ENCODE measurements around the gene C6orf15.

DNA sequence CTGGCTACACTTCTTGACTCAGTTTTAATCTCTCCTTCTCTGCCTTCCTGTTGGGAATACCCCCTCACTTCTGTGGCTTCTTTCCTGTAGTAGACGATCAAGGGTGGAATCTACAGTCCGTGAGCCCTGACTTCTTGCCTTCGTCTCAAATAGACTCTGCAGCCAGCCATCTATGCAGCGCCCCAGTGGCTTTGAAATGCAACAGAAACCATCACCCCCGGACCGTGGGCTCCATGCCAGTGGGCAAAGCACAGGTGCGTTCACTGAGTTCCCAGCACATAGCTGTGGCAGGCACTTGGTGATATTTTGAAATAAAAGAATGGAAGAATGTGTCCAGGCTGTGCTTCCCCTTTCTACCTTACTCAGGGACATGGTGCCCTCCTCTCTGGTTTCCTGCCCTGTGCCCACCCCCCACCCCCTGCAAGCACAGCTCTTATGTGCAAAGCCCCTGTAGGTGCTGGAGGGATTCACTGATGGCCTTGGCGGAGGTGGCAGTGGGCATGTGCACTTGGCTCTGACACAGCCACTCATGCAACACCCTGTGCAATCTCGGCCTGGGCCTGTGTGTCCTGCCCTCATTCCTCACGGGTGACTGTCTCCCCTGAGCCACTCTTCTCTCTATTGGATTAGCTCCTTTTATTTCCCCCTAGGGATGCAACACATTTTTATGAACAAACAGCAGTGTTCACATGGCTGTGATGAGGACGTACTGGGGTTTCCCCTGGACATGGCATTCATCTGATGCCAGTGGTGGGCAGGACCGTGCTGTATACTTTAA, 13.4 kb upstream of the C6orf15 start:
- TF ChIP-seq, protein P1, sequence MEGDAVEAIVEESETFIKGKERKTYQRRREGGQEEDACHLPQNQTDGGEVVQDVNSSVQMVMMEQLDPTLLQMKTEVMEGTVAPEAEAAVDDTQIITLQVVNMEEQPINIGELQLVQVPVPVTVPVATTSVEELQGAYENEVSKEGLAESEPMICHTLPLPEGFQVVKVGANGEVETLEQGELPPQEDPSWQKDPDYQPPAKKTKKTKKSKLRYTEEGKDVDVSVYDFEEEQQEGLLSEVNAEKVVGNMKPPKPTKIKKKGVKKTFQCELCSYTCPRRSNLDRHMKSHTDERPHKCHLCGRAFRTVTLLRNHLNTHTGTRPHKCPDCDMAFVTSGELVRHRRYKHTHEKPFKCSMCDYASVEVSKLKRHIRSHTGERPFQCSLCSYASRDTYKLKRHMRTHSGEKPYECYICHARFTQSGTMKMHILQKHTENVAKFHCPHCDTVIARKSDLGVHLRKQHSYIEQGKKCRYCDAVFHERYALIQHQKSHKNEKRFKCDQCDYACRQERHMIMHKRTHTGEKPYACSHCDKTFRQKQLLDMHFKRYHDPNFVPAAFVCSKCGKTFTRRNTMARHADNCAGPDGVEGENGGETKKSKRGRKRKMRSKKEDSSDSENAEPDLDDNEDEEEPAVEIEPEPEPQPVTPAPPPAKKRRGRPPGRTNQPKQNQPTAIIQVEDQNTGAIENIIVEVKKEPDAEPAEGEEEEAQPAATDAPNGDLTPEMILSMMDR (IDR thresholded peaks at IDR 0.05; ENCODE audit: extremely low read depth in 1 of 2, insufficient read depth in 1 of 2, low read depth in 1 of 2, low read length in 2 of 2), result no peak
- TF ChIP-seq EZH2 (IDR thresholded peaks at IDR 0.05; ENCODE audit: borderline replicate concordance, low read depth, low read length, severe bottlenecking), result no peak
- no peak for TF ChIP-seq POLR2A (IDR thresholded peaks at IDR 0.05; ENCODE audit: low read depth, low read length)
- TF ChIP-seq, protein P2, sequence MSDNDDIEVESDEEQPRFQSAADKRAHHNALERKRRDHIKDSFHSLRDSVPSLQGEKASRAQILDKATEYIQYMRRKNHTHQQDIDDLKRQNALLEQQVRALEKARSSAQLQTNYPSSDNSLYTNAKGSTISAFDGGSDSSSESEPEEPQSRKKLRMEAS (IDR thresholded peaks at IDR 0.05; ENCODE audit: insufficient read depth, insufficient read length), result no peak
- no peak for TF ChIP-seq POLR2AphosphoS5 (IDR thresholded peaks at IDR 0.05; ENCODE audit: insufficient read depth, low read depth, low read length)
- TF ChIP-seq MYC (IDR thresholded peaks at IDR 0.05; ENCODE audit: low read depth, low read length), result no peak
- TF ChIP-seq GATA2 (IDR thresholded peaks at IDR 0.05; ENCODE audit: insufficient read depth, insufficient read length, low read depth, low read length), result no peak
- no peak for TF ChIP-seq JUN (IDR thresholded peaks at IDR 0.05; ENCODE audit: borderline replicate concordance, insufficient read depth, insufficient read length, low read depth)

Measured in endothelial cell of umbilical vein (primary cell).